Measurements from ENCODE around the gene ACP7.

- TF ChIP-seq CTCF (IDR thresholded peaks at IDR 0.05) (no peak), POLR2A (IDR thresholded peaks at IDR 0.05) (no peak), EP300 (IDR thresholded peaks at IDR 0.05) (no peak)
These were observed 74.6 kb downstream of the ACP7 start for GRCh38 chr19:39158646-39159260.
